ENCODE data around the gene ARHGAP25. TPM values are rescaled to one million over a fixed set of nuclear protein-coding genes. Genes with fewer than 3 reads are reported as not detected.

The ARHGAP25 gene
- total RNA-seq, 6 donors from 2014 or later = 13.2 to 36.1 (median 26.3) TPM

GRCh38 chr2:68805025-68805424 lies 70.4 kb downstream of the ARHGAP25 start:
- H3K27me3 ChIP-seq = no peaks in the 10 kb centered on the region
- ATAC-seq (ENCODE audit: low FRiP score in 2 of 2) = no peak

DNA sequence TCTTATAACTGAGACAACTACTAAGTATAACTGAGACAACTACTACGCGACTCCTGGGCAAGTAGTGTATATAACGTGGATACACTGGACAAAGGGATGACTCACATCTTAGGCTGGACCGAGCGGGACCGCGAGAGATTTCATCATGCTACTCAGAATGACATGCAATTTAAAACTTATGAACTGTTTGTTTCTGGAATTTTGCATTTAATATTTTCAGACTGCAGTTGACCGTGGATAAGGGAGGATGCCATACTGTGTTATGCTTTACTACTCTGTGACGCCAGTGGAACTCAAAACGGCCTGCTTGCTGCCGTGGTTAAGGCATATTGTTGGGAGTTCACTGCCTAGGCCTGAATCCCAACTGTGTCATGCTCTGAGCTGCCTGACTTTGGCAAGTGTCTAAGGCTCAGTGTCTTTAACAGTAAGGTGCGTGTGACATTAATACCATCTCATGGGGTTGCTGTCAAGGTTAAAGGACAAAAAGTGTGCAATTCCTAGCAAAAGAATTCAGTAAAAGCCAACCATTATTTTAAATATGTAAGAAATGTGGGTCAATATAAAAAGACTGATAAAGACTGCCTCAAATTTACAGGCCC lies 72.0 kb downstream of the ARHGAP25 start:
- DNase-seq (peak in 1 of 2 donors; percentile 58), ATAC-seq (ENCODE audit: low FRiP score in 2 of 2) (peak in 1 of 2 donors; percentile 58)
- peak overlapping the region in 2 of 4 donors; percentile 55 to 69 for H3K27ac ChIP-seq
- WGBS, 2 donors = 78 to 83% methylated on average over 12 of the region's 12 CpGs
- no peaks in the 10 kb centered on the region for H3K27me3 ChIP-seq
- no peak overlapping the region for H3K4me3 ChIP-seq
- H3K4me1 ChIP-seq = peaks cover 29 to 38% (median 34%) of the 10 kb centered on the region in 4 donors
- no peaks in the 10 kb centered on the region for H3K9me3 ChIP-seq
- peaks cover 0 to 32% (median 0%) of the 10 kb centered on the region in 4 donors for H3K36me3 ChIP-seq
- TF ChIP-seq, protein P1, sequence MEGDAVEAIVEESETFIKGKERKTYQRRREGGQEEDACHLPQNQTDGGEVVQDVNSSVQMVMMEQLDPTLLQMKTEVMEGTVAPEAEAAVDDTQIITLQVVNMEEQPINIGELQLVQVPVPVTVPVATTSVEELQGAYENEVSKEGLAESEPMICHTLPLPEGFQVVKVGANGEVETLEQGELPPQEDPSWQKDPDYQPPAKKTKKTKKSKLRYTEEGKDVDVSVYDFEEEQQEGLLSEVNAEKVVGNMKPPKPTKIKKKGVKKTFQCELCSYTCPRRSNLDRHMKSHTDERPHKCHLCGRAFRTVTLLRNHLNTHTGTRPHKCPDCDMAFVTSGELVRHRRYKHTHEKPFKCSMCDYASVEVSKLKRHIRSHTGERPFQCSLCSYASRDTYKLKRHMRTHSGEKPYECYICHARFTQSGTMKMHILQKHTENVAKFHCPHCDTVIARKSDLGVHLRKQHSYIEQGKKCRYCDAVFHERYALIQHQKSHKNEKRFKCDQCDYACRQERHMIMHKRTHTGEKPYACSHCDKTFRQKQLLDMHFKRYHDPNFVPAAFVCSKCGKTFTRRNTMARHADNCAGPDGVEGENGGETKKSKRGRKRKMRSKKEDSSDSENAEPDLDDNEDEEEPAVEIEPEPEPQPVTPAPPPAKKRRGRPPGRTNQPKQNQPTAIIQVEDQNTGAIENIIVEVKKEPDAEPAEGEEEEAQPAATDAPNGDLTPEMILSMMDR (IDR thresholded peaks at IDR 0.05) = no peak
- TF ChIP-seq EP300 (IDR thresholded peaks at IDR 0.05) = no peak

More at GRCh38 chr2:68805025-68805424, 70.4 kb downstream of the ARHGAP25 start:
- no peak for TF ChIP-seq EP300 (IDR thresholded peaks at IDR 0.05)
- TF ChIP-seq POLR2AphosphoS5 (IDR thresholded peaks at IDR 0.05) = no peak
- TF ChIP-seq, protein P1 (IDR thresholded peaks at IDR 0.05) = no peak
- TF ChIP-seq POLR2A (IDR thresholded peaks at IDR 0.05) = no peak
- no peak overlapping the region for H3K4me3 ChIP-seq
- H3K27ac ChIP-seq = no peak overlapping the region
- DNase-seq = no peak
- H3K36me3 ChIP-seq = peaks cover 0 to 31% (median 0%) of the 10 kb centered on the region in 4 donors
- H3K4me1 ChIP-seq = peaks cover 23 to 32% (median 29%) of the 10 kb centered on the region in 4 donors
- no peaks in the 10 kb centered on the region for H3K9me3 ChIP-seq
- 98 to 99% methylated on average over 4 of the region's 4 CpGs for WGBS, 2 donors

GRCh38 chr2:68807821-68808266 lies 73.2 kb downstream of the ARHGAP25 start:
- Histone ChIP-seq H3K9me3 (no peaks in the 10 kb centered on the region), H3K27me3 (no peaks in the 10 kb centered on the region), H3K4me1 (peaks cover 32 to 42% (median 38%) of the 10 kb centered on the region in 4 donors), H3K4me3 (no peak overlapping the region), H3K27ac (peak overlapping the region in 3 of 4 donors; percentile 32 to 69 (median 55)), H3K36me3 (peaks cover 0 to 45% (median 4%) of the 10 kb centered on the region in 4 donors)
- TF ChIP-seq POLR2A (IDR thresholded peaks at IDR 0.05) = no peak
- no peak for TF ChIP-seq EP300 (IDR thresholded peaks at IDR 0.05)
- TF ChIP-seq POLR2AphosphoS5 (IDR thresholded peaks at IDR 0.05) = peak in 1 of 2 donors; percentile 22
- TF ChIP-seq, protein P1 (IDR thresholded peaks at IDR 0.05) = no peak
- DNase-seq (peak in 1 of 2 donors; percentile 85), ATAC-seq (ENCODE audit: low FRiP score in 2 of 2) (peak; percentile 8 to 59)
- 35 to 40% methylated on average over 6 of the region's 6 CpGs for WGBS, 2 donors

DNA sequence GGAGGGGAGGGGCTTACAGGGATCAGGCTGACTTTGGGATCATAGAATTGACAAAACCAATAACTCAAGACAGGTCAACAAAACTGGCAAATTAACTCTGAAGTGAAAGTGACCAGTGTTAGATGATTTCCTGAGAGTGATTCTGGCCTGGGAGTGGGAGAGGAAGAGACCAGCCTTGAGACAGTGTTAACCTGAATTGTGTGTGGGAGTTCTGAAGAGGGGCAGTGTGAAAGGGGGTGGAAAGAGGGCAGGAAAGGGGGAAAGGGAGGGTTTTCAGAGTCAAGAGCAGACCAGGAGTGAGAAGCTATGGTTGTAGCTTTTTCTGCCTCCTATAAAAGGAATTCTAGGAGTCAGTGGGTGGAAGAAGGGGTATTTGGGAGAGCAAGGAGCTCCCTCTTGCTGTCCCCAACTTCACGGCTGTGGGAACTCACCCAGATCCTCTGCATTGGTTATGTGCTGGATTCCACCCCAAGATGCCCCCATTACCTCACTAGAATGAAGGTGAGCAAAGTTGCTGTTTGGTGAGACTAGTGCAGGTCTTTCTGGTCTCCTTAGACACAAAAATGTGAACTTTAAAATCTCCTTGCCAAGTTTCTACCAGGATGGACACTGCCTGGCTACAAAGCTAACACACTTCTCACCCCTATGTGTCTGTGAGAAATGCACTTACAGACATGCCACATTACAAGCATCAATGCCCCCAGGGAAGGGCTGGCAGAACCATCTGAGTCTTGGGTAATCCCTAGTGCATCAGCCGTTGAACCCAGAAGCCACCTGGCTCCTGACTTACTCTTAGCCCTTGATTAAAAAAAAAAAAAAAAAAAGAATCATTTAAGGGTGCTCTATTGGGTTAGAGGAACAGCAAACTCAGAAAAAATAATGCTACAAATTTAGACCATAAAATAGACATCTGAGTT lies 75.0 kb downstream of the ARHGAP25 start:
- DNase-seq (no peak), ATAC-seq (ENCODE audit: low FRiP score in 2 of 2) (no peak)
- Histone ChIP-seq H3K4me3 (no peak overlapping the region), H3K36me3 (peaks cover 0 to 57% (median 4%) of the 10 kb centered on the region in 4 donors), H3K27me3 (no peaks in the 10 kb centered on the region), H3K4me1 (peaks cover 32 to 42% (median 38%) of the 10 kb centered on the region in 4 donors), H3K27ac (peak overlapping the region in 2 of 4 donors; percentile 4 to 69), H3K9me3 (no peaks in the 10 kb centered on the region)
- TF ChIP-seq POLR2AphosphoS5 (IDR thresholded peaks at IDR 0.05) (no peak), EP300 (IDR thresholded peaks at IDR 0.05) (no peak), POLR2A (IDR thresholded peaks at IDR 0.05) (no peak)
- TF ChIP-seq, protein P1 (IDR thresholded peaks at IDR 0.05) = no peak
- 85 to 86% methylated on average over 2 of the region's 2 CpGs for WGBS, 2 donors

Measured in upper lobe of left lung (tissue), 6 donors.